Measurements from ENCODE around the gene KRT10. TPM values are rescaled to one million over a fixed set of nuclear protein-coding genes. Genes with fewer than 3 reads are reported as not detected.

KRT10 gene
- total RNA-seq, 1 experiment from 2014 or later: 61.1 TPM

GRCh38 chr17:40806131-40806530 is 16.3 kb downstream of the KRT10 start:
- no peak for DNase-seq (ENCODE audit: low spot score)

- peak; percentile 70 for DNase-seq (ENCODE audit: low spot score)
Measured at GRCh38 chr17:40803617-40804082, 18.8 kb downstream of the KRT10 start.

GRCh38 chr17:40801157-40801556 is 21.3 kb downstream of the KRT10 start:
- DNase-seq (ENCODE audit: low spot score): no peak

GRCh38 chr17:40800381-40800780 is 22.0 kb downstream of the KRT10 start:
- no peak for DNase-seq (ENCODE audit: low spot score)

DNA sequence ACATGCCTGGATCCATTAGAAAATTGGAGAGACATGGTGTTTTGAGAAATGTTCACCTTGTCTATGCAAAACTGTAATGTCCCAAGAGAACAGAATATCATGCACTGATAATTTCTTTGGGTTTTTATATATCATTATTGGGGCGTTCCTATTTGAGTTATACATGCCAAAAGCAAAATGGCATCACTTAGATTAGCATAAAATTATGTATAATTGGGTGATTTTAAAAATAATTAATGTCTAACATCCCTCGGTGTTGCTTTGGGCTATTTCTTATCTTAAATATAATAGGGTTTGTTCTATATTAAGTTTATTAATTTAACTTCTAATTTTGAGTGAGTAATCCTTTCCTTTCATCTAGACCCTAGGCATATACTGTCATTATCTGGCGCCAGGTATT is 22.6 kb downstream of the KRT10 start, which contains the start of gene KRT28:
KRT28 (minus strand) TSS at position 101 of the 400 bp plus-strand sequence; CDS start at position 35, 66 bp downstream.
- no peak for DNase-seq (ENCODE audit: low spot score)

- DNase-seq (ENCODE audit: low spot score): no peak
Measured at GRCh38 chr17:40796846-40797245, 25.6 kb downstream of the KRT10 start.

GRCh38 chr17:40795019-40795667 is 27.3 kb downstream of the KRT10 start:
- no peak for DNase-seq (ENCODE audit: low spot score)

DNA sequence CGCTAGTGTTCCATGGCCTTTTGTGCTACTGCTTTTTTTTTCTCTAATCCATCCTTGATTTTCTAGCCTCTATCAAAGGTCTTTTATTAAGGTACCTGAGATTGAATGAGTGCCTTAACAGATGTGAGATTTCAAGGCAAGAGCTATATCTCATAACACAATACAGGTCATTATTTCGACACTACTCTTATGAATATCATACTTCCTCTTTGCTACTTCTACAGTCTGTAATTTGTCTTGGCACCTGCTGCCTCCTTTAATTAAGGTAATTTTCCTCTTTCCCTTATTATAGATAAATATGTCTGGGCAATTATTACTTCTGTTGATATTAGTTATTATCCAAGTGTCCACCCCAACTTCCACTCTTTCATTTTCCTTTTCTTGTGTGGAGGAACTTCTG is 27.9 kb downstream of the KRT10 start:
- DNase-seq (ENCODE audit: low spot score): no peak

DNA sequence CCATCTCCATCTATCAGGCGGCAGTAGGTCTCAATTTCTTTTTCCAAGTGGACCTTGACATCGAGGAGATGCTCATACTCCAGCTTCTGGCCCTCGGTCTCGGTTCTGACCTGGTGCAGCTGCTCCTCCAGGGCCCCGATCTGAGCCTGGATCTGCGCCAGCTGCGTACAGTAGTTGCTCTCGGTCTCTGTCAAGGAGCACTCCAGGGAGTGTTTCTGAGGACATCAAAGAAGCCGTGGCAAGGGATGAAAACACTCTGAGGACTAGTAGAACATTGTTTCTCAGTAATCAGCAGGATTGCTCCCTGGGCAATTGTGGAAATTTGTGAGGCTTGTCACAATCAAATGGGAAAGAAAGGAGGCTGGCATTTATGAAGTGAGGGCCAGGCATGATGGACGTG is 28.6 kb downstream of the KRT10 start:
- no peak for DNase-seq (ENCODE audit: low spot score)

DNA sequence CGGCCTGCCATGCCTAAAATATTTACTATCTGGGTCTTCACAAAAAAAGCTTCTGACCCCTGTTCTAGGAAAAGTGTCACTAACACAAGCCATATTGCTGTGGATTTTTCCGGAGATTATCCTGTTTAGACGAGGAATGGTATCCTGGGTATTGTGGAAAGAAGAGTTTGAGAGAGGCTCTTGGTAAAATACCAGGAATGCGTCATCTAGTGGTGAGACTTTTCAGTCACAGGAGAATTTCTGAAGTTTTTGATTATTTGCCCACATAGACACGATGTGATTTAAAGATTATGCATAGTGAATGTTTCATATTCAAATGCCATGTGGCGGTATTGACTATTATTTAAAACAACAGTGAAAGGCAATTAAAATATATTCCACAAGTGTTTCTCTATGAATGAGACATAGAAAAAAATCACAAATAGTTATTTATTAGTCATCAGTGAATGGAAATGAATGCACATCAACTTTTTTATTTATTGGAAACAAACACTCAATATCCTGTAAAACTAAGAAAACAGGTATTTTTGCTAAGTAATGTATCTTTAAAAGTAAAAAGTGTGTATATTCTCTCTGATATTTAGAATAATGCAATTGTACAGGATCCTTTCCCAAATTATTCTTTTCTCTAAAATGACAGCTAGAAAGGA is 30.5 kb downstream of the KRT10 start:
- DNase-seq (ENCODE audit: low spot score): peak; percentile 25

DNA sequence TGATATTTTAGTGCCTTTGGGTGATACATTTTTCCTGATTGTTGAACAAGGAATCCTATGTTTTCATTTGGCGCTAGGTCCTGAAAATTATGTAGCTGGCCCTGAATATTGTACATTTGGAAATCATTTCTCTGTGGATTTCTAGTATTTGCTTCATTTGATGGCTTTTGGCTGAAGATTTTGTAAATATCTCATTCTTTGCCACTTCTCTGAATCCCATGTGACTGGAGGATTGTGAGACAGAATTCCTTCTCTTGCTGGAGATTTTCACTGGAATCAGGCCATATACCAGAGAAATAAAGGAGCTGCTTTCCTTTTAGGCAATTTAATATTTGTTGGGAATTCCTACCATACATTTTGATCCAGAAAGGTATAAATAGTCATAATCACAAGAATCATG is 31.3 kb downstream of the KRT10 start:
- DNase-seq (ENCODE audit: low spot score): no peak

DNA sequence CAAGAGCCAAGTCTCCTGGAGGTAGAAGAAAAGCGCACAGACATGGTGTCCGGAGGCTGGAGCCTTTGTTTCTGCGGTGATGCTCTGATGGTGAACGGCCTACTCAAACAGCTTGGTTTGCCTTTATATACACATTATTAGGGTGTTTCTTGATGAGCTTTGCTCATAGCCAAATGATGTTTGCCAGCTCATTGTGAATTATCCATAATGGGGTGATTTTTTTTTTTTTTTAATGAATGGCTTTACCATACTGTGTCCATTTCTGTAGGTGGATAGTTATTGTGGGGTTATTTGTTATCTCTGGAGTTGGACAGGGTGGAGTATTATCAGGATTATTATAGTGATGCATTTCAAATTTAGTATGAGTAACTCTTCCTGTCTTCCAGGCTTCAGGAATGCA is 40.0 kb downstream of the KRT10 start, which contains the start of gene KRT27:
KRT27 (minus strand) TSS at position 101 of the 400 bp plus-strand sequence; CDS start at position 44, 57 bp downstream.
- no peak for DNase-seq (ENCODE audit: low spot score)

DNA sequence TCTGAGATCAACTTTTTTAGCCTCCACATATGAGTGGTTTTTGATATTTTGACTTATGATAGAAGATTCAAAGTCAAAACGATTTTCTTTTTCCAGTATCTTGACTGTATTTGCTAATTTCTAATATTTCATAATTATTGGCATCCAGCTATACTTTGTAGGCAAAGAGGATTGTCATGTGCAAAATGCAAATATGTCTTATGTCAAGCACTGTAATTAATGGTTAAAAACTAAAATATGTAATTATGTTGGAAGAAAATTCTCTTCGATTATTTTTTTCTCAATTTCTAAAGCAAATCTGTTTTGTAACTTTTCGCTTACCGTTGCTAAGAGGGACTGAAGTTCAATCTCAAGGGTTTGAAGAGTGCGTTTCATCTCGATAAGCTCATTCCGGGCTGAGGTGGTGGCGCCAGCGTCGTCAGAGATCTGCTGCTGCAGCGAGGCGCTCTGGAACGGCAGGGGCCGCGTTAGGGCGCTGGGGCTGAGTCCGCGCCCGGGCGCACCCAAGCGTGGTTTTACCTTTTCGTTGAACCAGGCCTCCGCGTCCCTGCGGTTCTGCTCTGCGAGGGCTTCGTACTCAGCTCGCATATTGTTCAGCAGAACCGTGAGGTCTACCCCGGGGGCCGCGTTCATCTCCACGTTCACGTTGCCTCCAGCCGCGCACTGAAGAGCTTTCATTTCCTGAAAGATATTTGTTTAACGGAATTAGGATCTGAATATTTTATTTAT is 43.1 kb downstream of the KRT10 start:
- no peak for DNase-seq (ENCODE audit: low spot score)

GRCh38 chr17:40778461-40778860 is 44.0 kb downstream of the KRT10 start:
- no peak for DNase-seq (ENCODE audit: low spot score)

DNA sequence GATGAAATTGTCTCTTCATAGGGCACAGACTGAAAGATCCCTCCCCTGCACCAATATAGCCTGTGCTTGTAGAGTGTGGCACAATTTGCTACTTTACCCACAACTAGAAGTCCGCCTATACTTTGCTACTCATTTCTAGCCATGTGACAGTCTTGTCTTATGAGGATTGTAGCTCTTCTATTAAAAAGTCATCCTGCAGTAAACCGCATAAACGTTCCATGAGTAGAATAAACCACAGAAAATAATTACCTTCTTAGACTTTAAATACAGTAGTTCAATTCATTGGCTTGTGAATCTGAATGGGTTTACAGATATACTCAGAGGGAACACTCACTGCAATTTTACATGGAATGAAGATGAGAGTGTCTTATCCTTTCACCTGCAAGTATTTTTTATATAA is 44.4 kb downstream of the KRT10 start:
- no peak for DNase-seq (ENCODE audit: low spot score)

- no peak for DNase-seq (ENCODE audit: low spot score)
Measured at GRCh38 chr17:40777459-40777858, 45.0 kb downstream of the KRT10 start.

DNA sequence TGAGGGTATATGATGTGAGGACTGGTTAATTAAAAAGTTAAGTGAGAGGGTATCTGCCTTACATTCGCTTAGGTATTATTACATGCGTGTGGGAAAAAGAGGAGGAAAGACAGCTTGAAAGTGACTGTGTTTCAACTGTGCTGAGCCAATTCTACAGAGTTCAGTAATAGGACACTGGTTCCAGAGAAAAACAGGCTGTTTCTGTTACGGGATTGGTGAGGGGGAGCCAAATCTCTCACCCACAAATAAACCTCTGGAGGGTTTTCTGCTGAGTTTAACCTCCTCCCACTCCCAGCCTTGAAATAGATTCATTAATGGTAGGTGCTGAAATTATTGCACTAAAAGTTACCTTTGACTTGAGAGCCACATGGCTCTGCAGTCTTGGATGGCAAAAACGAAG is 46.5 kb downstream of the KRT10 start:
- DNase-seq (ENCODE audit: low spot score): no peak

- no peak for DNase-seq (ENCODE audit: low spot score)
Measured at GRCh38 chr17:40772101-40772500, 50.3 kb downstream of the KRT10 start, which contains the start of gene KRT26. Gene KRT26, minus strand, starts transcription at chr17:40772201. Its CDS starts 88 bp downstream, at chr17:40772113.
